H7 (cell line): Measurements from ENCODE around the gene ATE1. TPM values are rescaled to one million over a fixed set of nuclear protein-coding genes. Genes with fewer than 3 reads are reported as not detected.

Source experiments
- DNase-seq: peaks from one replicate; pipeline ENCODE4 v3.0.0; 2012
- H3K27me3 ChIP-seq: 2 replicates; pipeline ENCODE4 v1.6.0; 2011; ENCODE audit warnings: mild to moderate bottlenecking, low read length; ENCODE audit not compliant: control insufficient read depth, insufficient read depth
- H3K36me3 ChIP-seq: replicated peaks from 2 replicates; pipeline ENCODE4 v1.5.1; 2011; ENCODE audit warnings: low read length; ENCODE audit not compliant: control insufficient read depth, insufficient read depth
- H3K4me3 ChIP-seq: 2 replicates; pipeline ENCODE4 v1.5.1; 2011; ENCODE audit warnings: low read depth, mild to moderate bottlenecking, control low read depth, low read length, moderate library complexity; ENCODE audit not compliant: insufficient read depth
- total RNA-seq: library from RNA; depleted of rRNA; stranded (reverse); fragments of >200 nt; shearing (Covaris generic); gene quantifications from 2 replicates; pipeline ENCODE4 v1.2.3, GENCODE V29; 2014

The ATE1 gene
- total RNA-seq, 1 experiment from 2014 or later, result 13.4 TPM

GRCh38 chr10:121865554-121865953 is 62.3 kb downstream of the ATE1 start:
- peaks cover 2% of the 10 kb centered on the region for H3K36me3 ChIP-seq
- no peak for DNase-seq
- H3K4me3 ChIP-seq, result no peak overlapping the region
- H3K27me3 ChIP-seq, result no peaks in the 10 kb centered on the region

DNA sequence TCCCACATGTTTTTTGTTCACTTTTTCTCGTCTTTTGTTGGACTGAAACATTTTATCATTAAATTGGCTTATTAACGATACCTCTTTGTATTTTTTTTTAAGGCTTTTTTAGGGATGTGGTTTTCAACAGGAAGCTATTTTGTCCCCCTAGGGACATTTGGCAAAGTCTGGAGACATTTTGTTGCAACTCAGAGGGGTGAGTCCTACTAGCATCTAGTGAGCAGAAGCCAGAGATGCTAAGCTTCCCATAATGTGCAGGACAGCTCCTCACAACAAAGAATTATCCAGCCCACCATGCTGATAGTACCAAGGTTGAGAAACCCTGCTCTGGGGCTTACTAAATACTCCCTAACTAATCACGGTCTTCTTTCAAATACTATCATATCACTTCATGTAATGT is 63.2 kb downstream of the ATE1 start:
- Histone ChIP-seq H3K4me3 (no peak overlapping the region), H3K27me3 (no peaks in the 10 kb centered on the region), H3K36me3 (peaks cover 2% of the 10 kb centered on the region)
- DNase-seq, result no peak

GRCh38 chr10:121864168-121864567 is 63.7 kb downstream of the ATE1 start:
- no peak for DNase-seq
- H3K27me3 ChIP-seq, result no peaks in the 10 kb centered on the region
- no peak overlapping the region for H3K4me3 ChIP-seq
- H3K36me3 ChIP-seq, result peaks cover 2% of the 10 kb centered on the region

DNA sequence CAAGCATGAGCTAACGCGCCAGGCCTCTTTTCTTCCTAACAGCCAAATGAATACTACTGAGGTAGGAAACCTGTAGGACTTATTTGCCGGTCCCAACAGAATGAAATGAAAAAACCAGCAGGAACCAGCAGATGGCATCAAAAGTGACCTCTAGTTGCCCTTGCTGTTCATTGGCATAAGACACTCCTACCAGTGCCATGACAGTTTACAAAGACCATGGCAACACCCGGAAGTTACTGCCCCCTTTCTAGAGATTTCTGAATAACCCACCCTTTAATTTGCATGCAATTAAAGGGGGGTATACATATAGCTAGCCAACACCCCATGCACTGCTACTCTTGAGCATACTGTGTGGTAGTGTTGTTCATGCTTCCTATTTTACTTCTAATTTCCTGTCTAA is 65.2 kb downstream of the ATE1 start:
- DNase-seq, result no peak
- no peaks in the 10 kb centered on the region for H3K27me3 ChIP-seq
- H3K36me3 ChIP-seq, result no peaks in the 10 kb centered on the region; the same call in 1 of the 2 replicates
- no peak overlapping the region for H3K4me3 ChIP-seq

- no peak for DNase-seq
These were observed 65.8 kb downstream of the ATE1 start for GRCh38 chr10:121862042-121862441.

DNA sequence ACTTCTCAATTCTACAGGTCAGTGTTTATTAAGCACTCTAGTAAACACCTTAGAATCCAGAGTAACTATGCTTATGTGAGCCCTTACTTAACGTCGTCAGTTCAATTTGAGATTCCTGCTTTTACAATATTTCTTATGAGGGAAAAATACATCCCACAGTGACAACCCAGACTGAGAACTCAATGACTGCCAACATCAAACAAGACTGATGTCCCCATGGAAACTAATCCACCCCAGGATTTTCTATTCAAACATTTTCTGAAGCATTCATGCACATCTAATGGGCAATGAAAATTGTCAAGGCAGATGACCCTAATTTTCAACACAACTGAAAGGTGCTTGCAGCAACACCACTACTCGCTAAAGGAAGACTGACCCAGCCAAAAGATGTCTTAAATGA is 67.0 kb downstream of the ATE1 start:
- DNase-seq, result no peak
- H3K27me3 ChIP-seq, result no peaks in the 10 kb centered on the region
- H3K4me3 ChIP-seq, result no peak overlapping the region

More at GRCh38 chr10:121862042-121862441, 65.8 kb downstream of the ATE1 start:
- no peak overlapping the region for H3K4me3 ChIP-seq
- no peaks in the 10 kb centered on the region; the same call in 1 of the 2 replicates for H3K36me3 ChIP-seq
- H3K27me3 ChIP-seq, result no peaks in the 10 kb centered on the region

GRCh38 chr10:121854809-121855445 is 72.9 kb downstream of the ATE1 start:
- H3K27me3 ChIP-seq, result no peaks in the 10 kb centered on the region
- DNase-seq, result no peak
- H3K4me3 ChIP-seq, result no peak overlapping the region
- H3K36me3 ChIP-seq, result no peaks in the 10 kb centered on the region

More for the DNA sequence above, 67.0 kb downstream of the ATE1 start:
- H3K36me3 ChIP-seq, result no peaks in the 10 kb centered on the region; the same call in 1 of the 2 replicates

GRCh38 chr10:121853950-121854349 is 73.9 kb downstream of the ATE1 start:
- H3K36me3 ChIP-seq, result peaks cover 2% of the 10 kb centered on the region; the same call in 1 of the 2 replicates
- no peaks in the 10 kb centered on the region for H3K27me3 ChIP-seq
- no peak overlapping the region for H3K4me3 ChIP-seq
- DNase-seq, result no peak

GRCh38 chr10:121851786-121852185 is 76.0 kb downstream of the ATE1 start:
- Histone ChIP-seq H3K4me3 (no peak overlapping the region), H3K27me3 (no peaks in the 10 kb centered on the region), H3K36me3 (peaks cover 2% of the 10 kb centered on the region; the same call in 1 of the 2 replicates)
- no peak for DNase-seq

DNA sequence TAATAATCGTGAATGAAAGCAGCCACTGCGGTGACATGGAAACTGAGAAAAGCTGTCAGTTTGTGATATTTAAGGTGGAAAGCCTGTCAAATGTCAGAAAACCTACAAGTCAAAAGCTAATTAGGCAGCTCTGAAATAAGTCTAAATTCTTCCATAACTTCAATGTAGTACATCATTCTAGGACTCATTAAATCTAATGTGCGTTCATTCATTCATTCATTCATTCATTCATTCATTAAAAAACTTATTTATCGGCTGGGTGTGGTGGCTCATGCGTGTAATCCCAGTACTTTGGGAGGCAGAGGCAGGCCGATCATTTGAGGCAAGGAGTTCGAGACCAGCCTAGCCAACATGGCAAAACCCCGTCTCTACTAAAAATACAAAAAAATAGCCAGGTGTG is 79.7 kb downstream of the ATE1 start:
- H3K27me3 ChIP-seq, result no peaks in the 10 kb centered on the region
- no peak for DNase-seq
- H3K4me3 ChIP-seq, result no peak overlapping the region
- peaks cover 2% of the 10 kb centered on the region; the same call in 1 of the 2 replicates for H3K36me3 ChIP-seq

DNA sequence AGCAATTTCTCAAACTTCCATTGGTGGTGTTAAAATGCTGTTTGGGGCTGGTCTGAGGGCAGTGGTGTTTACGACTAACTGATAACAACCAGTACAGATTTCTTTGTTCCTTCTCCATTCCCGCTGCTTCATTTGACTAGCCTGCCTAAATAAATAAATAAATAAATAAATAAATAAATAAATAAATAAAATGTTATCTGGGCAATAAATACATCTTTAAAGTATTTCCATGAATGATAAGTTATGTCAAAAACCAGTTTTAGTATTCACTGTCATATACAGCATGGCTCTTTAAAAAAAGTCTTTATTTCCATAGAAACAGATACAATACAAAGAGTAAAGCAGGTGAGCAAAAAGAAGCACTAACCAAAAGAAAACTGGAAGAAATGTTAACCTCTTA is 81.3 kb downstream of the ATE1 start:
- H3K36me3 ChIP-seq, result peaks cover 2% of the 10 kb centered on the region; the same call in 1 of the 2 replicates
- no peaks in the 10 kb centered on the region for H3K27me3 ChIP-seq
- DNase-seq, result no peak
- no peak overlapping the region for H3K4me3 ChIP-seq

DNA sequence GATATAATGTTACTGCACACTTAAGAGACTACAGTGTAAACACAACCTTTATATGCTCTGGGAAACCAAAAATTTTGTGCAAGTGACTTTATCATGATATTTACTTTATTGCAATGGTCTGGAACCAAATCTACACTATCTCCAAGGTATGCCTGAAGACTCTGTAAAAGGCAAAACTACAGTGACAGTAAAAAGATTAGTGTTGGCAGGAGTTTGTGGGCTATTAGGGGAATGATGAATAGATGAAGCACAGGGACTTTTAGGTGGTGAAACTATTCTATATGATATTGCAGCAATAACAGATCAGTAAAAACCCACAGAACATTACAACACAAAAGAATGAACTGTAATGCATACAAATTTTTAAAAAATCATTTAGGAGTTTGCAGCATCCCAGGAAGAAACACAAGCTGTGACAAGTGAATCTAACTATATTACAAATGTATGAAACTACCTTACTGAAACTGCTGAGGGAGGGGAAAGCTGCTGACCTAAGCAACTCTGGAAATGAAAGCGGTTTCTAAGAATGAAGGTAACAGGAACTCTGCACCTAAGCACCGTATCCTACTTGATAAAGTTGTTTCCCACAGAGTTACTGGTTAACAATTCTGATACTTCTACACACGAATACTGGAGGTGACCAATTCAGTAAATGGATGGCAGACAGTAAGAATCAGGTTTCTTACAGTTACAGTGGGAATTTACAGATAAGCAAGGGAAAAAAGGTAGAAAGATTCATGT is 82.6 kb downstream of the ATE1 start:
- no peak for DNase-seq
- H3K4me3 ChIP-seq, result no peak overlapping the region
- peaks cover 2% of the 10 kb centered on the region; the same call in 1 of the 2 replicates for H3K36me3 ChIP-seq
- no peaks in the 10 kb centered on the region for H3K27me3 ChIP-seq

- Histone ChIP-seq H3K4me3 (no peak overlapping the region), H3K36me3 (peaks cover 2% of the 10 kb centered on the region; the same call in 1 of the 2 replicates), H3K27me3 (no peaks in the 10 kb centered on the region)
- DNase-seq, result no peak
These were observed 83.3 kb downstream of the ATE1 start for GRCh38 chr10:121844537-121844936.

DNA sequence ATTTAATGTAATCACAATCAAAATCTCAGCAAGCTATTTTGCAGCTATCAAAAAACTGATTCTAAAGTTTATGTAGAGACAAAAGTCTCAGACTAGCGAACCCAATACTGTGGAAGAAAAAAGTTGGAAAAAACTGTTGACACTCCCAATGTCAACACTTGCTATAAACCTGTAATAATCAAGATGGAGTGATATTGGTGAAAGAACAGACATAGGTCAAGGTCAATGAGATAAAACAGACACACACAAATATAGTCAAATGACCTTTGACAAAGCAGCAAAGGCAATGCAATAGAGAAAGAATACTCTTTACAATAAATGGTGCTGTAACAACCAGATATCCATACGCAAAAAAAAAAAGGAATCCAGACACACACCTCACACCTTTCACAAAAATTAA is 84.5 kb downstream of the ATE1 start:
- Histone ChIP-seq H3K27me3 (no peaks in the 10 kb centered on the region), H3K4me3 (no peak overlapping the region), H3K36me3 (no peaks in the 10 kb centered on the region; the same call in 1 of the 2 replicates)
- DNase-seq, result no peak

GRCh38 chr10:121841862-121842261 is 86.0 kb downstream of the ATE1 start:
- DNase-seq, result no peak
- Histone ChIP-seq H3K27me3 (no peaks in the 10 kb centered on the region), H3K36me3 (no peaks in the 10 kb centered on the region; the same call in 1 of the 2 replicates), H3K4me3 (no peak overlapping the region)
